IPS-15b (cell line): ENCODE results near the gene C17orf100.

Source experiments
- H3K27me3 ChIP-seq: one replicate; pipeline ENCODE4 v1.6.1; 2013; ENCODE audit warnings: low read length; ENCODE audit not compliant: control insufficient read depth, insufficient read depth
- H3K36me3 ChIP-seq: one replicate; pipeline ENCODE4 v1.6.1; 2013; ENCODE audit warnings: low read length; ENCODE audit not compliant: control insufficient read depth, insufficient read depth
- H3K4me1 ChIP-seq: one replicate; pipeline ENCODE4 v1.6.1; 2013; ENCODE audit warnings: mild to moderate bottlenecking, low read length; ENCODE audit not compliant: control insufficient read depth, insufficient read depth
- H3K4me3 ChIP-seq: one replicate; pipeline ENCODE4 v1.5.1; 2013; ENCODE audit warnings: low read depth, low read length
- H3K9ac ChIP-seq: one replicate; pipeline ENCODE4 v1.6.1; 2013; ENCODE audit warnings: low read depth, mild to moderate bottlenecking, low read length
- H3K9me3 ChIP-seq: one replicate; pipeline ENCODE4 v1.6.1; 2013; ENCODE audit warnings: mild to moderate bottlenecking, low read length; ENCODE audit not compliant: control insufficient read depth, insufficient read depth

Gene C17orf100

DNA sequence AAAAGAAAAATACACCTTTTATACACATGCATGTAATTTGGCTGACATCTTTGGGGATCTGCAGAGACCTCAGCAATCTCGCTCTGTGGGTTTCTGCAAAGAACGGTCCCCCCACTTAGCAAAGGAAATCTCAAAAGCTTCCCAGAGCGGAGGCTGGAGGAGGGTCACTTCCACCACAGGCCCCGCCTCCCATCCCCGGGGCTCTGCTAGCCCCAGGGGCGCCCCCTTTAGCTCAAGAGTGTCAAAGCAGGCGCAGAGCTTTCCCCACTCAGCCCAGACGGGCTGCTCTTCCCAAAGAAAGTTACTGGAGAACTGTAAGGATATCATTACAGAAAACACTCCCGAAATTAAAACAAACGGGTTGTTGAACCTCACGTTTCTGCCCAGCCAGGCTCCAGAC, 50.2 kb downstream of the C17orf100 start:
- Histone ChIP-seq H3K36me3 (no peaks in the 10 kb centered on the region), H3K4me3 (no peak overlapping the region), H3K4me1 (no peaks in the 10 kb centered on the region), H3K9ac (no peak overlapping the region), H3K27me3 (no peaks in the 10 kb centered on the region), H3K9me3 (no peaks in the 10 kb centered on the region)

DNA sequence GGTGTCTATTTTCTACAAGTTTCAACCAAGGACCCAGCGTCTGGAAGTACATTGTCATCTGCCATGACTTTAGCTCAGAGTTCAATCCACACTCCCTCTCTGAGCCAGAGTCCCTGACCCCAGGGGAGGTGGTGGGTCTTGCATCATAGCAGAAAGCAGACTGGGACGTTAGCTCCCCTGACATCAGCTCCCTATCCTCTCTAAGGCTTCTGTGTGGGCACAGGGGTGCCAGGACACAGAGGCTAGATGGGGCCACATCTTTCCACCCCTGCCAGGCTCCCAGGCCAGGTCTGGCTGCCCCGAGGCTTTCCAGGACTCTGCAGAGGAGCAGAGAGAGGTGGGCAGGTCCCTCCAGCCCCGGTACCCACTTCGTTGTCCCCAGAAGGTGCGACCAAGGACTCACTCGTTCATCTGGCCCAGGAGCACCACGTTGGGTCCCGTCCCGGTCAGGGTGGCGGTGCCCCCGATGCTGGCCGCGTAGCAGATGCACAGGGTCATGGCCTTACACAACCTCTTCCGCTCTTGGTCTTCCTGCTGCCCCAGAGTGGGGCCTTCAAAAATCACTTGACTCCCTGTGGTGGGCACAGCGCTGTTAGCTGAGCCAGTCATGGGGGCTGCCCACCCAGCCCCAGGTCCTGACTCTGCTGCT, 51.1 kb downstream of the C17orf100 start:
- Histone ChIP-seq H3K9me3 (no peaks in the 10 kb centered on the region), H3K36me3 (no peaks in the 10 kb centered on the region), H3K4me3 (no peak overlapping the region), H3K27me3 (no peaks in the 10 kb centered on the region), H3K9ac (no peak overlapping the region), H3K4me1 (no peaks in the 10 kb centered on the region)
